ENCODE measurements around the gene FAM107B.

Gene FAM107B

DNA sequence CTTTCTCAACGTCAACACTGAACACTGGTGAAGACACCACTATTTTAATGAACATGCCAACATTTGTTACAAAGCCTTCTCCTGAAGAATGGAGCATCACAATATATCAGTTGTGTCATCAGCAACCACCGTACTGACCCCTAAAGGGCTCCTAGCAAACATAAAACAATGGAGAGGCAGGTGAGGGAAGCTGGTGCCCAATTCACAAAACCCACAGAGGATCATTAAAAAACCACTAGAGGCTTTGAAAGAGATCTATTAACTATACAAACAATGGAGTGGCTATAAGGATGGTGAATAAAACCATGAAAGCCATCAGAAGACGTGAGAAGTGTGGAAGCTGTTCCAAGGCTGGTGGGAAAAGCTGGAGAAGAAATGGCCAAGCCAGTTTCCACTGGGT, 150.8 kb downstream of the FAM107B start:
- H3K27ac ChIP-seq = no peak overlapping the region
- no peaks in the 10 kb centered on the region for H3K36me3 ChIP-seq
- TF ChIP-seq, protein P1, sequence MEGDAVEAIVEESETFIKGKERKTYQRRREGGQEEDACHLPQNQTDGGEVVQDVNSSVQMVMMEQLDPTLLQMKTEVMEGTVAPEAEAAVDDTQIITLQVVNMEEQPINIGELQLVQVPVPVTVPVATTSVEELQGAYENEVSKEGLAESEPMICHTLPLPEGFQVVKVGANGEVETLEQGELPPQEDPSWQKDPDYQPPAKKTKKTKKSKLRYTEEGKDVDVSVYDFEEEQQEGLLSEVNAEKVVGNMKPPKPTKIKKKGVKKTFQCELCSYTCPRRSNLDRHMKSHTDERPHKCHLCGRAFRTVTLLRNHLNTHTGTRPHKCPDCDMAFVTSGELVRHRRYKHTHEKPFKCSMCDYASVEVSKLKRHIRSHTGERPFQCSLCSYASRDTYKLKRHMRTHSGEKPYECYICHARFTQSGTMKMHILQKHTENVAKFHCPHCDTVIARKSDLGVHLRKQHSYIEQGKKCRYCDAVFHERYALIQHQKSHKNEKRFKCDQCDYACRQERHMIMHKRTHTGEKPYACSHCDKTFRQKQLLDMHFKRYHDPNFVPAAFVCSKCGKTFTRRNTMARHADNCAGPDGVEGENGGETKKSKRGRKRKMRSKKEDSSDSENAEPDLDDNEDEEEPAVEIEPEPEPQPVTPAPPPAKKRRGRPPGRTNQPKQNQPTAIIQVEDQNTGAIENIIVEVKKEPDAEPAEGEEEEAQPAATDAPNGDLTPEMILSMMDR (IDR thresholded peaks at IDR 0.05) = no peak
- H3K27me3 ChIP-seq = no peaks in the 10 kb centered on the region
- intact Hi-C loops (cut with DNase I; ENCODE audit: low total_unique reads) = no loop called here
- H3K9me3 ChIP-seq = no peaks in the 10 kb centered on the region
- DNase-seq = no peak
- H3K4me1 ChIP-seq = no peaks in the 10 kb centered on the region
- no peak overlapping the region for H3K4me3 ChIP-seq

- Histone ChIP-seq H3K36me3 (no peaks in the 10 kb centered on the region), H3K4me3 (no peak overlapping the region), H3K27me3 (no peaks in the 10 kb centered on the region), H3K4me1 (peaks cover 0 to 5% (median 0%) of the 10 kb centered on the region in 4 donors), H3K27ac (no peak overlapping the region), H3K9me3 (no peaks in the 10 kb centered on the region)
- TF ChIP-seq, protein P1 (IDR thresholded peaks at IDR 0.05) = no peak
- intact Hi-C loops (cut with DNase I; ENCODE audit: low total_unique reads) = no loop called here
- DNase-seq = no peak
These were observed 153.7 kb downstream of the FAM107B start for GRCh38 chr10:14621037-14621436.

DNA sequence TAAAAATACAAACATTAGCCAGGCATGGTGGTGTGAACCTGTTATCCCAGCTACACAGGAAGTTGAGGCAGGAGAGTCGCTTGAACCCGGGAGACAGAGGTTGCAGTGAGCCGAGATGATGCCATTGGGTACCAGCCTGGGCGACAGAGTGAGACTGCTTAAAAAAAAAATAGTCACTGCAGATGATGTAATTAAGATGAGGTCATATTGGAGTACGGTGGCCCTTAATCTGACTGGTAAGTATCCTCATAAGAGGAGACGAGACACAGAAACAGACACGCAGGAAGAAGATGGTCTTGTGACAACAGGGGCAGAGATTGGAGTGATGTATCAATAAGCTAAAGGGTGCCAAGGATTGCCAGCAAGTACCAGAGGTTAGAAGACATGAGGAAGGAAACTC, 156.0 kb downstream of the FAM107B start:
- peaks cover 0 to 5% (median 0%) of the 10 kb centered on the region in 4 donors for H3K4me1 ChIP-seq
- DNase-seq = no peak
- H3K36me3 ChIP-seq = no peaks in the 10 kb centered on the region
- H3K9me3 ChIP-seq = no peaks in the 10 kb centered on the region
- no peaks in the 10 kb centered on the region for H3K27me3 ChIP-seq
- H3K27ac ChIP-seq = no peak overlapping the region
- TF ChIP-seq, protein P1 (IDR thresholded peaks at IDR 0.05) = no peak
- intact Hi-C loops (cut with DNase I; ENCODE audit: low total_unique reads) = no loop called here
- H3K4me3 ChIP-seq = no peak overlapping the region

- TF ChIP-seq, protein P1 (IDR thresholded peaks at IDR 0.05) = peak; percentile 6 to 12
- no peak for DNase-seq
- peaks cover 0 to 5% (median 0%) of the 10 kb centered on the region in 4 donors for H3K4me1 ChIP-seq
These were observed 156.8 kb downstream of the FAM107B start for GRCh38 chr10:14617852-14618251.

GRCh38 chr10:14616955-14617730, 157.6 kb downstream of the FAM107B start:
- Histone ChIP-seq H3K9me3 (no peaks in the 10 kb centered on the region), H3K36me3 (no peaks in the 10 kb centered on the region), H3K4me1 (peaks cover 0 to 5% (median 0%) of the 10 kb centered on the region in 4 donors), H3K27ac (no peak overlapping the region), H3K4me3 (no peak overlapping the region), H3K27me3 (no peaks in the 10 kb centered on the region)
- intact Hi-C loops (cut with DNase I; ENCODE audit: low total_unique reads) = no loop called here
- DNase-seq = no peak
- TF ChIP-seq, protein P1 (IDR thresholded peaks at IDR 0.05) = no peak

More at GRCh38 chr10:14617852-14618251, 156.8 kb downstream of the FAM107B start:
- Histone ChIP-seq H3K9me3 (no peaks in the 10 kb centered on the region), H3K27ac (no peak overlapping the region), H3K4me3 (no peak overlapping the region), H3K27me3 (no peaks in the 10 kb centered on the region), H3K36me3 (no peaks in the 10 kb centered on the region)
- intact Hi-C loops (cut with DNase I; ENCODE audit: low total_unique reads) = no loop called here

All from tibial artery (tissue), 4 donors.